HG03280 (cell line): Measurements from ENCODE around the gene ACD.

Source experiments
- ATAC-seq: cut with Tn5 transposase; IDR thresholded peaks from one replicate; pipeline ENCODE4 v1.9.1; 2021; ENCODE audit warnings: mild to moderate bottlenecking, moderate library complexity; ENCODE audit not compliant: unreplicated experiment

ACD gene

GRCh38 chr16:67648088-67648763 lies 11.8 kb downstream of the ACD start:
- ATAC-seq: no peak

- no peak for ATAC-seq
These were observed 12.4 kb downstream of the ACD start for GRCh38 chr16:67647681-67648080.

GRCh38 chr16:67647111-67647651 lies 12.9 kb downstream of the ACD start:
- no peak for ATAC-seq

- ATAC-seq: no peak
These were observed 14.5 kb downstream of the ACD start for GRCh38 chr16:67645397-67646121.

- ATAC-seq: no peak
These were observed 16.0 kb downstream of the ACD start for GRCh38 chr16:67644038-67644437.

- ATAC-seq: no peak
These were observed 18.0 kb downstream of the ACD start for GRCh38 chr16:67641779-67642708.

- no peak for ATAC-seq
These were observed 22.4 kb downstream of the ACD start for GRCh38 chr16:67637625-67638024.

- no peak for ATAC-seq
These were observed 23.3 kb downstream of the ACD start for GRCh38 chr16:67636713-67637112.

GRCh38 chr16:67632415-67633172 lies 27.5 kb downstream of the ACD start:
- ATAC-seq: no peak

GRCh38 chr16:67628216-67628615 lies 31.8 kb downstream of the ACD start:
- no peak for ATAC-seq

- ATAC-seq: no peak
These were observed 46.3 kb downstream of the ACD start for GRCh38 chr16:67613808-67614207.

- ATAC-seq: no peak
These were observed 51.7 kb downstream of the ACD start for GRCh38 chr16:67608364-67608763.
